Fibroblast of peridontal ligament (primary cell): ENCODE data around the gene ORAI2.
"Not testable (repeated sequence)": the region's sequence is repeated elsewhere in the genome, so short reads cannot be mapped to it uniquely, and the experiment has no call there.

Experiments used
- DNase-seq: peaks from one replicate; pipeline ENCODE4 v3.0.0-alpha.2; 2010; ENCODE audit errors: extremely low read depth

The ORAI2 gene

GRCh38 chr7:102469351-102469971 lies 36.1 kb downstream of the ORAI2 start:
- DNase-seq, result no peak

- DNase-seq, result no peak
These were observed 36.8 kb downstream of the ORAI2 start for GRCh38 chr7:102469972-102470825.

- no peak for DNase-seq
These were observed 38.4 kb downstream of the ORAI2 start for GRCh38 chr7:102471791-102472125.

DNA sequence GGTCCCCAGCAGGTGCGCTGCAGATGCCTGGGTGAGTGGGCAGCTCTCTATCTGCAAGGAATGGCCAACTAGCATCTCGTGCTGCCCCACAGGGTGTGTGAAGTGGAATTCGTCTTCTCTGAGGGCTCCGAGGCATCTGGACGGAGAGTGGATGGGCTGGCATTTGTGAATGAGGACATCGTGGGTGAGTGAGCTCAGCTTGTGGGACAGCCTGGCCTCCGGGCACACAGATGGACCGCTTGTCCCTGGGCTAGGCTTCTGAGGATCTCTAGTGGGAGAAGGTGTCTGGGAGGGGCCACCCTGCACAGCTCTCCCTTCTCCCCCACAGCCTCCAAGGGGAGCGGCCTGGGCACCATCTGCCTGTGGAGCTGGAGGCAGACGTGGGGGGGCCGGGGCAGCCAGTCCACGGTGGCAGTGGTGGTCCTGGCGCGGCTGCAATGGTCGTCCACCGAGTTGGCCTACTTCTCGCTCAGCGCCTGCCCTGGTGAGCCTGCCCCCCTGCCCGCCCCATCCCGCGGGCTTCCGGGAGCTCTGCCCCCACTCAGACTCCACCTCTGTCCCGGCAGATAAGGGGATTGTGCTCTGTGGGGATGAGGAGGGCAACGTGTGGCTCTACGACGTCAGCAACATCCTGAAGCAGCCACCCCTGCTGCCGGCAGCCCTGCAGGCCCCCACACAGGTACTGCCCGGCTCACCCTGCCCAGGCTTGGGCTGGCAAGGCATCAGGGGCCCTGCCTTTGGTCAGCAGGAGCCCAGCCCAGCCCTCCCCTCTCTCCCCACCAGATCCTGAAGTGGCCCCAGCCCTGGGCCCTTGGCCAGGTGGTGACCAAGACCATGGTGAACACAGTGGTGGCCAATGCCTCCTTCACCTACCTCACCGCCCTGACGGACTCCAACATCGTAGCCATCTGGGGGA lies 39.0 kb downstream of the ORAI2 start:
- no peak for DNase-seq

DNA sequence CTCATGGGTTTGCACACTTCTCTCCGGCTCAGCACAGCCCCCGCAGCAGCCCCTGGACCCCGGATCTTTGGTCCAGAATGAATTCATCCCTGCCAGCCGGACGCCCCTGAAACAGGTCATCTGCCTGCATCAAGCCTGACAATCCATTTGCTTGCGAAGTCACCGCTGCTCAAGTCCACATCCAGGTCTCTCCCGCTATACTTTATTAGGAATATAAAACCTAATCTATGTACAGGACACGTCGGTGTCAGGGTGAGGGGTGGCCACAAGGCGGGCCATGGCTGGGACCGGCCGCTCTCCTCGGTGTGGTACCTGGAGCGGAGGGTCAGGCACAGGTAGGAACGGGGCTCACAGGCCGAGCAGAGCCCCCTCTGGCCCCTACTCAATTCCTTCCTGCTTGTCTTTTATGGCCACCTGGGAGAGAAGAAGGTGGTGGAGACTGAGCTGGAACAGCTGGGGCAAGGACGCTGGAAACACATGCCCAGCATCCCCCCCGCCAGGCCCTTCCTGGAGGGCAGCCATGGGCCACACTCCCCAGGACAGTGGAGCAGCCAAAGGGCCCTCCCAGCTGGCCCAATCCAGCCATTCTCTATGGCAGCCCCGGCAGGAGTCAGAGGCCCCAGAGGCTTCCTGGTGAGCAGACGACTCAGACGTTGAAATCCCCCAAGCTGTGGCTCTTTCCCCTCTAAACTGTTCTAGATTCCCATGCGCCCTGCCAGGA lies 40.1 kb downstream of the ORAI2 start:
- no peak for DNase-seq

DNA sequence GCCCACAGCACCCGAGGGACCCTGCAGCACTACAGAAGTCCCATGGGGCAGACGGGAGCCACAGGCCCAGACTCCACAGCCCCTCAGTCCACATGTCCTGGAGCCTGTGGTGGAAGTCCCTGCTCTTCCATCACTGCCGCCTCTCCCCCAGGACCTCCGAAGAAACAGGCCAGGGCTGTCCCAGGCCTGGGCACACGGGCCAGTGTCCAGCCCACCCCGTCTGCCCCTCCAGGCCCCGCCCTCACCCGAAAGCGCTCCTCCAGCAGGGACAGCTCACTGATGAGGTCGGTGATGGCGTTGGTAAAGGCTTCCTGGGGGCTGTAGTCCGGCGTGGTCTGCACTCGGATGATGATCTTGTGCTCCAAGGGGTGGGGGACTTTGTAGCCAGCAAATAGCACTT lies 40.7 kb downstream of the ORAI2 start:
- not testable (repeated sequence) for DNase-seq

DNA sequence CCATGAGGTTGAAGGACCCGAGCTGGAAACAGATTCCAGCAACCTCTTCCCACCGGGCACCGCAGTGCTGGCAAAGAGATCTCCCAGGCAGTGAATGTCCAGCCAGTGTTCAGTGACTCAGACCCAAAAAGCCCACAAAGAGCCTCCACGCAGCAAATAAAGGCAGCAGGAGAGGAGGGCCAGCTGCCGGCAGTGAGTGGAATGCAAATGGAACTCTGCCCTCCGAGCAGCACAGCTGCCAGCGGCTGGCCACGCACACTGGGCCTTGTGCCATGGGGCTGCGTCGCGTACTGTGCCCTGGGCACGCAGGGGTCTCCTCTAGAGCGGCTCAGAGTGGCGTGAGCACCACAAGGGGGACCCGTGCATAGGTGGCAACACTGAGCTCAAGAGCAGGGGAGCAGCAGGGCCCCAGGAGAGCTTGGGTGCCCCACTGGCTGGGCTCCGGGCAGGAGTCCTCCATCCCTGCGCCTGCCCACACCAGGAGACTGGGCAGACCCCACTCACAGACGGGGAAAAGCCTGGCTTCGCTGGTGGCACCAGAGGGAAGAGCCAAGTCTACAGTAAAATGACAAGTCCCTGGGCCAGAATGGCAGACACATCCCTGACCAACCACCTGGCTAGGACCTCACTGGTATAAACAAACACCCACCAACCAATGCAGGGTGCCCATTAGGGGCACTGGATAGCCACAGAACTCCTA lies 41.5 kb downstream of the ORAI2 start:
- DNase-seq, result peak; percentile 31

DNA sequence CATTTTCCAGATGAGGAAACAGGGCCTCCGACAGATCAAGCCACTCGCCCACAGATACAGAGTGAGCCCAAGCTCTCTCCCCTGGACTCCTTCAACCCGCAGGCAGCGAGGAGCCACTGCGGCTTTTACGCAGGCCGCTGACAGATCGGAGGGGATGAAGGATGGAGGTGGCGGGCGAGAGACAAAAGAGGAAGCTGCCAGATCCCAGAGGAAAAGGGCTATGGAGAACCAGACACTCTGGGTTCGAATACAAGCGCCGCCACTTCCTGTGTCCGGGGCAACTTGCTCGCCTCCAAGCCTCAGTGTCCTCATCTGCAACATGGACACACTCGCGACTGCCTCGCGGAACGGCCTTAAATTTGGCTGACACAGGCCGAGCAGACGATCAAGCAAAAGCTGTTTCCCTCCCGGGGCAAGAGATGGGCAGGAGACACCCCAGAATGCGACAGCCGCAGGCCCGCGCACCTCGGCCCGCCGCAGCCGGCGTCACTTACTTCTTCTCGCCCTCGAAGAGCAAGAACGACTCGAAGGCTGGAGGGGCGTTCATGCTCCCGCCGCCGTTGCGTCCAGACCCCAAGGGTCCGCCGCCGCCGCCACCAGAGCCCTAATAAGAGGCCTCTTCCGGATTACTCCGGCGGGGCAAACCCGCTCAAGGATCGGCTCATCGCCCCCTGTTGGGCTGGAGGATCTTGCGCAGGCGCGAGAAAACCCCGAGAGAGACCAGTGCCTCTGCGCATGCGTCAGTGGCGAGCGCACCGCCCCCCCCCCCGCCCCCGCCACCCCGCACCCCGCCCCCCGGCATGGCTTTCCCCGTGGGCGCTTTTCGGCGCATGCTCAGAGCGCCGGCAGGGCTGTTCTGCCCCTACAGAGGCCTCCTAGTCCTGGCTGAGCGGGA lies 45.2 kb downstream of the ORAI2 start, which contains the start of gene POLR2J:
Gene POLR2J, minus strand, starts transcription at position 609 of the 895 bp plus-strand sequence. Its CDS starts 62 bp downstream, at position 547.
- peak; percentile 67 for DNase-seq

GRCh38 chr7:102479209-102479584 lies 45.8 kb downstream of the ORAI2 start:
- not testable (repeated sequence) for DNase-seq

GRCh38 chr7:102479982-102480637 lies 46.7 kb downstream of the ORAI2 start:
- not testable (repeated sequence) for DNase-seq

- DNase-seq, result not testable (repeated sequence)
These were observed 48.6 kb downstream of the ORAI2 start for GRCh38 chr7:102481962-102482361.

- not testable (repeated sequence) for DNase-seq
These were observed 50.9 kb downstream of the ORAI2 start for GRCh38 chr7:102484317-102484716.

GRCh38 chr7:102490529-102491075 lies 57.2 kb downstream of the ORAI2 start:
- not testable (repeated sequence) for DNase-seq

- DNase-seq, result not testable (repeated sequence)
These were observed 60.0 kb downstream of the ORAI2 start for GRCh38 chr7:102493220-102493935.

DNA sequence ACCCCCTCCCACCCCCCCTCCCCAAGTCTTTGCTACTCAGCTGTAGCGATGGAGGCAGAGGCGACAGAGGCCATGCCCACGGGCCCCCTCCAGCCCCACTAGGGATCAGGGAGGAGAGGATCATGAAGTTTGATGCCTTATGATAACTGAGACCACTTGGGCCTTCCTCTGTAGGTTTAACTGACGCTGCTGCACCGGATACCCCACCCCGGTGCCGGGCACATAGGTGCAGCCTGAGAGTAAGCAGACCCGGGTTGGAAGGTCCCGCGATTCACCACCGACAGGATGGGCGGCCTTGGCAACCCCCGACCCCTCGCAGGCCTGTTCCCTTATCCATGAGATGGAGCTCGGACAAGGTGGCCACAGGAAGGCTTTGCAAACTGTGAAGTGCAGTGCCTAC lies 60.7 kb downstream of the ORAI2 start:
- DNase-seq, result not testable (repeated sequence)

GRCh38 chr7:102494473-102495149 lies 61.2 kb downstream of the ORAI2 start:
- DNase-seq, result not testable (repeated sequence)

- not testable (repeated sequence) for DNase-seq
These were observed 63.5 kb downstream of the ORAI2 start for GRCh38 chr7:102496861-102497260.

- not testable (repeated sequence) for DNase-seq
These were observed 63.9 kb downstream of the ORAI2 start for GRCh38 chr7:102497308-102497707.
